Prostate gland (tissue), 2 donors: Measurements from ENCODE around the gene SLC38A3. TPM values are rescaled to one million over a fixed set of nuclear protein-coding genes. Genes with fewer than 3 reads are reported as not detected.

Experiments used
- DNase-seq: peaks from one replicate; pipeline ENCODE4 v3.0.0-alpha.2; 2019; ENCODE audit warnings: low spot score
- H3K27ac ChIP-seq, 2 donors: fragments of 200-600 bp; sonication (generic); 2 replicates each; pipeline ENCODE4 v1.5.1; 2017 to 2019
- H3K27me3 ChIP-seq: fragments of 200-600 bp; sonication (generic); replicated peaks from 2 replicates; pipeline ENCODE4 v1.5.1; 2019; ENCODE audit not compliant: insufficient read depth
- H3K36me3 ChIP-seq, 2 donors: fragments of 200-600 bp; sonication (generic); 1 replicate in 1 of 2; 2 replicates in 1 of 2; pipeline versions ENCODE4 v1.5.1 to v1.8.1; 2017 to 2019
- H3K4me1 ChIP-seq: fragments of 200-600 bp; sonication (generic); replicated peaks from 2 replicates; pipeline ENCODE4 v1.5.1; 2019
- H3K4me3 ChIP-seq, 2 donors: fragments of 200-600 bp; sonication (generic); 2 replicates each; pipeline ENCODE4 v1.5.1; 2017 to 2019
- H3K9me3 ChIP-seq: fragments of 200-600 bp; sonication (generic); 2 replicates; pipeline ENCODE4 v1.5.1; 2017
- CTCF ChIP-seq, 4 experiments: fragments of 200-600 bp in 2 of 4; fragments of 450-650 bp in 2 of 4; sonication (generic) in 2 of 4; IDR thresholded peaks; 1 replicate in 3 of 4; 2 replicates in 1 of 4; pipeline ENCODE4 v1.5.1; 2016 to 2019; ENCODE audit warnings: antibody characterized with exemption in 4 of 4, mild to moderate bottlenecking in 2 of 4, moderate library complexity in 2 of 4
- POLR2A ChIP-seq: fragments of 450-650 bp; IDR thresholded peaks from one replicate; pipeline ENCODE4 v1.6.1; 2016; ENCODE audit warnings: antibody characterized with exemption, mild to moderate bottlenecking
- POLR2AphosphoS5 ChIP-seq: sonication (generic); formaldehyde crosslinking; IDR thresholded peaks from one replicate; pipeline ENCODE4 v1.6.1; 2017; ENCODE audit warnings: antibody characterized with exemption
- WGBS: methylation state at CpG from one replicate; pipeline ENCODE4 v1.1.5; 2018; 5-methylcytosine and 5-hydroxymethylcytosine counted together
- intact Hi-C: fragments of 100-400 bp; cut with DNase I; formaldehyde crosslinking; loops from one replicate; pipeline ENCODE4 v1.14.2; 2022
- total RNA-seq, 2 donors: library from RNA; depleted of rRNA; stranded (reverse); fragments of >200 nt; gene quantifications; one replicate each; pipeline ENCODE4 v1.1.0, GENCODE V29; 2016

The SLC38A3 gene
- total RNA-seq, 2 donors from 2014 or later, result 0.41 to 4.0 TPM

GRCh38 chr3:50250514-50250913 is 45.4 kb downstream of the SLC38A3 start:
- Histone ChIP-seq H3K9me3 (no peaks in the 10 kb centered on the region), H3K27me3 (no peaks in the 10 kb centered on the region), H3K4me1 (peaks cover 4% of the 10 kb centered on the region), H3K27ac (no peak overlapping the region), H3K36me3 (no peaks in the 10 kb centered on the region), H3K4me3 (no peak overlapping the region)
- TF ChIP-seq POLR2AphosphoS5 (no peak), CTCF (IDR thresholded peaks at IDR 0.05) (no peak), POLR2A (no peak)
- WGBS, result 95% methylated on average over 4 of the region's 4 CpGs
- no peak for DNase-seq
- intact Hi-C loops, result no loop called here

- Histone ChIP-seq H3K27ac (no peak overlapping the region), H3K27me3 (no peaks in the 10 kb centered on the region), H3K36me3 (peaks cover 1 to 2% of the 10 kb centered on the region in 2 donors), H3K4me3 (no peak overlapping the region), H3K4me1 (peaks cover 4% of the 10 kb centered on the region), H3K9me3 (no peaks in the 10 kb centered on the region)
- intact Hi-C loops, result no loop called here
- TF ChIP-seq POLR2A, result no peak
- no peak for DNase-seq
- whole genome bisulfite sequencing, result 78% methylated on average over 6 of the region's 8 CpGs
These were observed 46.1 kb downstream of the SLC38A3 start for GRCh38 chr3:50251220-50251619.

- H3K27ac ChIP-seq, result peak overlapping the region; percentile 42 to 57
- H3K36me3 ChIP-seq, result peaks cover 19 to 21% of the 10 kb centered on the region in 2 donors
- H3K4me3 ChIP-seq, result no peak overlapping the region
- intact Hi-C loops, result no loop called here
- WGBS, result 58% methylated on average over 8 of the region's 8 CpGs
- H3K4me1 ChIP-seq, result peaks cover 3% of the 10 kb centered on the region
- peak; percentile 41 for TF ChIP-seq POLR2A
- peak; percentile 63 for TF ChIP-seq POLR2AphosphoS5
- TF ChIP-seq CTCF (IDR thresholded peaks at IDR 0.05), result no peak
- no peaks in the 10 kb centered on the region for H3K27me3 ChIP-seq
- no peak for DNase-seq
- no peaks in the 10 kb centered on the region for H3K9me3 ChIP-seq
These were observed 49.6 kb downstream of the SLC38A3 start for GRCh38 chr3:50254577-50255250.

GRCh38 chr3:50255251-50255615 is 50.2 kb downstream of the SLC38A3 start:
- intact Hi-C loops, result no loop called here
- WGBS, result 38% methylated on average over 9 of the region's 9 CpGs
- peaks cover 4% of the 10 kb centered on the region for H3K4me1 ChIP-seq

More at GRCh38 chr3:50255251-50255615, 50.2 kb downstream of the SLC38A3 start:
- no peak for TF ChIP-seq POLR2AphosphoS5
- no peak for TF ChIP-seq POLR2A
- no peak for TF ChIP-seq CTCF (IDR thresholded peaks at IDR 0.05)
- Histone ChIP-seq H3K4me3 (no peak overlapping the region), H3K27ac (peak overlapping the region; percentile 42 to 57), H3K36me3 (peaks cover 19 to 21% of the 10 kb centered on the region in 2 donors), H3K27me3 (no peaks in the 10 kb centered on the region), H3K9me3 (no peaks in the 10 kb centered on the region)
- DNase-seq, result no peak
